Loucy (cell line): ENCODE data around the gene C7orf57.

ENCODE experiments used
- CTCF ChIP-seq: fragments of 200-600 bp; sonication (generic); conservative IDR thresholded peaks from 2 replicates; pipeline ENCODE4 v1.5.1; 2014; ENCODE audit warnings: mild to moderate bottlenecking, antibody characterized with exemption, low read length
- EZH2phosphoT487 ChIP-seq: fragments of 200-600 bp; IDR thresholded peaks from 2 replicates; pipeline ENCODE4 v1.6.1; 2018; ENCODE audit warnings: antibody characterized with exemption, mild to moderate bottlenecking, moderate library complexity, borderline replicate concordance

DNA sequence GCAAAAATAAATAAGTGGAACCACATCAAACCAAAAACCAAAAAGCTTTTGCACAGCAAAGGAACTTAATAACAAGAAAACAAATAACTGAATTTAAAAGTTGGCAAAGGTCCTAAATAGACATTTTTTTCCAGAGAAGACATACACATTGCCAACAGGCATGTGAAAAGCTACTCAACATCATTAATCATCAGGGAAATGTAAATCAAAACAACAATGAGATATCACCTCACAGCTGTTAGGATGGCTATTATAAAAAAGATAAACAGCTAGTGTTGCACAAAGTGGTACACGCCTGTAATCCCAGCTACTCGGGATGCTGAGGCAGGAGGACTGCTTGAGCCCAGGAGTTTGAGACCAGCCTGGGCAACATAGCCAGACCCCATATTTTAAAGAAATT lies 4.2 kb upstream of the C7orf57 start:
- TF ChIP-seq CTCF = no peak
- no peak for TF ChIP-seq EZH2phosphoT487
